HCT116 (cell line): ENCODE measurements around the gene UFD1. TPM values are rescaled to one million over a fixed set of nuclear protein-coding genes. Genes with fewer than 3 reads are reported as not detected.

Experiments used
- ATAC-seq: fragments of 200-7000 bp; cut with Tn5 transposase; 2 replicates; pipeline ENCODE4 v1.9.1; 2020; ENCODE audit warnings: mild to moderate bottlenecking, moderate library complexity
- BruUV-seq: library from RNA; stranded (reverse); fragments of 400-500 nt; replicated peaks from 2 replicates; lab custom pipeline; 2021; lab: Mats Ljungman, UMichigan
- CTCF ChIA-PET: fragments of 300-600 bp; sonication (Branson Sonifier 250); formaldehyde crosslinking; loops from one replicate; lab custom pipeline; 2021; ENCODE audit warnings: antibody characterized with exemption; lab: Charles Lee
- POLR2A ChIA-PET: fragments of 300-600, 350-600 bp; sonication (Branson Sonifier 250); formaldehyde crosslinking; loops from one replicate; lab custom pipeline; 2021; ENCODE audit warnings: antibody characterized with exemption; lab: Charles Lee
- RAD21 ChIA-PET, 2 experiments: fragments of 300-600 bp; sonication (Branson Sonifier 250); formaldehyde crosslinking; loops; one replicate each; lab custom pipeline; 2023; ENCODE audit warnings: low total read pairs in 2 of 2; ENCODE audit not compliant: uncharacterized antibody in 2 of 2, unreplicated experiment in 2 of 2, low non-redundant PET in 1 of 2; lab: Charles Lee
- DNase-seq: peaks from one replicate; pipeline ENCODE4 v3.0.0-alpha.2; 2010; ENCODE audit warnings: low read depth, low spot score
- H2AFZ ChIP-seq: fragments of 200-600 bp; shearing (Covaris generic), sonication (generic); 2 replicates; pipeline ENCODE4 v1.6.1; 2017; ENCODE audit warnings: low read depth, mixed run types, mixed read lengths, antibody characterized with exemption, low read length; ENCODE audit not compliant: poor library complexity, severe bottlenecking
- H3K27ac ChIP-seq: 2 replicates; pipeline ENCODE4 v1.5.1; 2012; ENCODE audit warnings: low read depth, low read length
- H3K27me3 ChIP-seq: fragments of 200-600 bp; sonication (generic); 2 replicates; pipeline ENCODE4 v1.6.1; 2016; ENCODE audit warnings: mixed run types, low read length, mixed read lengths; ENCODE audit not compliant: insufficient read depth
- H3K36me3 ChIP-seq, 2 experiments: fragments of 200-500 bp in 1 of 2; fragments of 200-600 bp in 1 of 2; sonication (Bioruptor generic) in 1 of 2; sonication (generic) in 1 of 2; 2 replicates each; pipeline versions ENCODE4 v1.5.1 to v1.6.1; 2014 to 2016; ENCODE audit warnings: low read length in 2 of 2, inconsistent platforms in 1 of 2, mixed read lengths in 1 of 2, mixed run types in 1 of 2; ENCODE audit not compliant: insufficient read depth in 2 of 2, control insufficient read depth in 1 of 2
- H3K4me1 ChIP-seq, 2 experiments: fragments of 200-600 bp in 1 of 2; sonication (generic) in 1 of 2; 2 replicates each; pipeline versions ENCODE4 v1.5.1 to v1.6.1; 2012 to 2017; ENCODE audit warnings: low read length in 2 of 2, inconsistent platforms in 1 of 2, mild to moderate bottlenecking in 1 of 2, mixed read lengths in 1 of 2, mixed run types in 1 of 2, moderate library complexity in 1 of 2; ENCODE audit not compliant: insufficient read depth in 2 of 2, control insufficient read depth in 1 of 2
- H3K4me2 ChIP-seq: fragments of 200-600 bp; sonication (generic); 2 replicates; pipeline ENCODE4 v1.6.1; 2017; ENCODE audit warnings: mixed run types, low read length, mixed read lengths
- H3K4me3 ChIP-seq, 2 experiments: fragments of 200-600 bp in 1 of 2; sonication (generic) in 1 of 2; replicated peaks in 1 of 2; 2 replicates each; pipeline ENCODE4 v1.5.1; 2011 to 2016; ENCODE audit warnings: low read length in 2 of 2, control low read depth in 1 of 2, low read depth in 1 of 2, mild to moderate bottlenecking in 1 of 2, mixed read lengths in 1 of 2, mixed run types in 1 of 2
- H3K79me2 ChIP-seq: fragments of 200-600 bp; sonication (generic); 2 replicates; pipeline ENCODE4 v1.6.1; 2017; ENCODE audit warnings: mild to moderate bottlenecking, mixed run types, low read length, moderate library complexity, mixed read lengths; ENCODE audit not compliant: insufficient read depth
- H3K9ac ChIP-seq: fragments of 200-600 bp; sonication (generic); 2 replicates; pipeline ENCODE4 v1.6.1; 2016; ENCODE audit warnings: low read length, mixed read lengths
- H3K9me2 ChIP-seq: fragments of 200-600 bp; sonication (generic), shearing (Covaris generic); 2 replicates; pipeline ENCODE4 v1.6.1; 2017; ENCODE audit warnings: mixed run types, mild to moderate bottlenecking, moderate library complexity; ENCODE audit not compliant: insufficient read depth
- H3K9me3 ChIP-seq, 2 experiments: fragments of 200-500 bp in 1 of 2; fragments of 200-600 bp in 1 of 2; sonication (Bioruptor generic) in 1 of 2; sonication (generic) in 1 of 2; 2 replicates each; pipeline ENCODE4 v1.6.1; 2014 to 2017; ENCODE audit warnings: low read length in 2 of 2, mixed read lengths in 2 of 2, inconsistent platforms in 1 of 2, low read depth in 1 of 2, mild to moderate bottlenecking in 1 of 2, mixed run types in 1 of 2, moderate library complexity in 1 of 2; ENCODE audit not compliant: control insufficient read depth in 1 of 2, insufficient read depth in 1 of 2
- H4K20me1 ChIP-seq: fragments of 200-600 bp; sonication (generic), shearing (Covaris generic); 2 replicates; pipeline ENCODE4 v1.6.1; 2017; ENCODE audit warnings: mixed run types, mild to moderate bottlenecking, moderate library complexity; ENCODE audit not compliant: insufficient read depth
- CBX3 ChIP-seq: IDR thresholded peaks from 2 replicates; pipeline ENCODE4 v1.6.1; 2012; ENCODE audit warnings: low read depth
- CEBPB ChIP-seq: IDR thresholded peaks from 2 replicates; pipeline ENCODE4 v1.6.1; 2012; ENCODE audit warnings: low read depth
- ELF1 ChIP-seq: IDR thresholded peaks from 2 replicates; pipeline ENCODE4 v1.6.1; 2012; ENCODE audit warnings: low read depth, borderline replicate concordance
- EZH2phosphoT487 ChIP-seq: fragments of 200-600 bp; IDR thresholded peaks from 2 replicates; pipeline ENCODE4 v1.6.1; 2018; ENCODE audit warnings: antibody characterized with exemption, borderline replicate concordance
- FOSL1 ChIP-seq: IDR thresholded peaks from 2 replicates; pipeline ENCODE4 v1.6.1; 2012; ENCODE audit warnings: low read depth
- POLR2A ChIP-seq: IDR thresholded peaks from 2 replicates; pipeline ENCODE4 v1.7.0; 2011; ENCODE audit warnings: borderline replicate concordance; ENCODE audit not compliant: insufficient read depth, insufficient read length; ENCODE audit errors: extremely low read depth
- POLR2AphosphoS5 ChIP-seq: IDR thresholded peaks from 2 replicates; pipeline ENCODE4 v1.6.1; 2011; ENCODE audit warnings: mild to moderate bottlenecking, low read depth, low read length, moderate library complexity
- RAD21 ChIP-seq: IDR thresholded peaks from 2 replicates; pipeline ENCODE4 v1.6.1; 2012; ENCODE audit warnings: low read depth, mild to moderate bottlenecking
- SIN3A ChIP-seq: IDR thresholded peaks from 2 replicates; pipeline ENCODE4 v1.6.1; 2012; ENCODE audit warnings: low read depth
- SP1 ChIP-seq: IDR thresholded peaks from 2 replicates; pipeline ENCODE4 v1.6.1; 2012; ENCODE audit warnings: low read depth
- YY1 ChIP-seq: IDR thresholded peaks from 2 replicates; pipeline ENCODE4 v1.6.1; 2011; ENCODE audit warnings: low read length, low read depth, moderate library complexity, mild to moderate bottlenecking; ENCODE audit not compliant: insufficient replicate concordance; ENCODE audit errors: extremely low read depth
- ZNF274 ChIP-seq: fragments of 200-500 bp; sonication (Bioruptor generic); IDR thresholded peaks from 2 replicates; pipeline ENCODE4 v1.6.1; 2014; ENCODE audit warnings: mild to moderate bottlenecking, low read depth, low read length, inconsistent platforms
- intact Hi-C: fragments of 100-400 bp; cut with micrococcal nuclease; formaldehyde crosslinking; loops from 2 replicates; pipeline ENCODE4 v1.10.0; 2022
- total RNA-seq: library from RNA; stranded (reverse); gene quantifications from one replicate; pipeline ENCODE4 v1.2.1, GENCODE V29; 2021; ENCODE audit not compliant: unreplicated experiment
- TF ChIP-seq, protein P1 (sequence below): IDR thresholded peaks from 2 replicates; pipeline ENCODE4 v1.6.1; 2012; ENCODE audit warnings: low read depth
- TF ChIP-seq, protein P2 (sequence below): IDR thresholded peaks from 2 replicates; pipeline ENCODE4 v1.6.1; 2012
- TF ChIP-seq, protein P3 (sequence below), 3 experiments: fragments of 200-600 bp in 1 of 3; sonication (generic) in 1 of 3; IDR thresholded peaks in 2 of 3; conservative IDR thresholded peaks in 1 of 3; 2 replicates each; pipeline ENCODE4 v1.5.1; 2012 to 2017; ENCODE audit warnings: low read depth in 2 of 3, low read length in 2 of 3, antibody characterized with exemption in 1 of 3, borderline replicate concordance in 1 of 3, control low read depth in 1 of 3, mild to moderate bottlenecking in 1 of 3, mixed read lengths in 1 of 3, mixed run types in 1 of 3, moderate library complexity in 1 of 3; ENCODE audit not compliant: insufficient read depth in 1 of 3

The UFD1 gene
- total RNA-seq, 1 experiment from 2014 or later, result 97.5 TPM

DNA sequence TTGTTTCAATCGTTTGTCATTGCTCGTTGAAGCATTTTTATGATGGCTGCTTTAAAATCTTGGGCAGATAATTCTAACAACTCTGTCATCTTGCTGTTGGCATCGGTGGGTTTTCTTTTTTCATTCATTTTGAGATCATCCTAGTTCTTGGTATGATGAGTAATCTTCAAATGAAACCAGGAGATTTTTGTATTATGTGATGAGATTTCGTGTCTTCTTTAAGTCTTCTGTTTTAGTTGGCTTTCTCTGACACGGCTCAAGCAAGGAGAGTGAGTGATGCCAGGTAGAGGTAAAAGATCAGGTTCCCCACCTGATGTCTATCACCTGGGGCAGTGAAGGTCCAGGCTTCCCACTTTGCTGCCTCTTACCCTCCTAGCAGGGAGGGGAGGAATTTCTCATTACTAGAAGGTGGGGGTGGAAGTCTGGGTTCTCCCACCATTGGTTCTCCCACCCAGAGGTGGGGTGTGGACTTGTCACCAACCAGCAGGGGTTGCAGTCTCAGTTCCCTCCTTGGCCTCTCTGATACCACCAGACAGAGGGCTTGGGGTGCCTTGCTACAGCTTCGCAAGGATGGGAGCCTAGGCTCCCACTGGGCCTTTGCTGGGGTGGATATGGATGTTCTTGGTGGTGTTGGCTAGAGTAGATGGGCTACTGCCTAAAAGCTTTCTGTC, 13.6 kb upstream of the UFD1 start:
- H3K27ac ChIP-seq, result no peak overlapping the region
- CTCF ChIA-PET, result no interaction called here
- TF ChIP-seq, protein P1, sequence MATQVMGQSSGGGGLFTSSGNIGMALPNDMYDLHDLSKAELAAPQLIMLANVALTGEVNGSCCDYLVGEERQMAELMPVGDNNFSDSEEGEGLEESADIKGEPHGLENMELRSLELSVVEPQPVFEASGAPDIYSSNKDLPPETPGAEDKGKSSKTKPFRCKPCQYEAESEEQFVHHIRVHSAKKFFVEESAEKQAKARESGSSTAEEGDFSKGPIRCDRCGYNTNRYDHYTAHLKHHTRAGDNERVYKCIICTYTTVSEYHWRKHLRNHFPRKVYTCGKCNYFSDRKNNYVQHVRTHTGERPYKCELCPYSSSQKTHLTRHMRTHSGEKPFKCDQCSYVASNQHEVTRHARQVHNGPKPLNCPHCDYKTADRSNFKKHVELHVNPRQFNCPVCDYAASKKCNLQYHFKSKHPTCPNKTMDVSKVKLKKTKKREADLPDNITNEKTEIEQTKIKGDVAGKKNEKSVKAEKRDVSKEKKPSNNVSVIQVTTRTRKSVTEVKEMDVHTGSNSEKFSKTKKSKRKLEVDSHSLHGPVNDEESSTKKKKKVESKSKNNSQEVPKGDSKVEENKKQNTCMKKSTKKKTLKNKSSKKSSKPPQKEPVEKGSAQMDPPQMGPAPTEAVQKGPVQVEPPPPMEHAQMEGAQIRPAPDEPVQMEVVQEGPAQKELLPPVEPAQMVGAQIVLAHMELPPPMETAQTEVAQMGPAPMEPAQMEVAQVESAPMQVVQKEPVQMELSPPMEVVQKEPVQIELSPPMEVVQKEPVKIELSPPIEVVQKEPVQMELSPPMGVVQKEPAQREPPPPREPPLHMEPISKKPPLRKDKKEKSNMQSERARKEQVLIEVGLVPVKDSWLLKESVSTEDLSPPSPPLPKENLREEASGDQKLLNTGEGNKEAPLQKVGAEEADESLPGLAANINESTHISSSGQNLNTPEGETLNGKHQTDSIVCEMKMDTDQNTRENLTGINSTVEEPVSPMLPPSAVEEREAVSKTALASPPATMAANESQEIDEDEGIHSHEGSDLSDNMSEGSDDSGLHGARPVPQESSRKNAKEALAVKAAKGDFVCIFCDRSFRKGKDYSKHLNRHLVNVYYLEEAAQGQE, result no peak
- TF ChIP-seq, protein P2, sequence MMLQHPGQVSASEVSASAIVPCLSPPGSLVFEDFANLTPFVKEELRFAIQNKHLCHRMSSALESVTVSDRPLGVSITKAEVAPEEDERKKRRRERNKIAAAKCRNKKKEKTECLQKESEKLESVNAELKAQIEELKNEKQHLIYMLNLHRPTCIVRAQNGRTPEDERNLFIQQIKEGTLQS, result no peak
- no peak for TF ChIP-seq SP1
- TF ChIP-seq POLR2AphosphoS5, result no peak
- no peak for TF ChIP-seq CEBPB
- no peak for TF ChIP-seq YY1
- TF ChIP-seq EZH2phosphoT487, result no peak
- TF ChIP-seq CBX3, result no peak
- TF ChIP-seq ZNF274, result no peak
- TF ChIP-seq ELF1, result no peak
- no peak for TF ChIP-seq SIN3A
- no peak for TF ChIP-seq POLR2A
- no peak for TF ChIP-seq RAD21
- no peak for TF ChIP-seq FOSL1
- TF ChIP-seq, protein P3, sequence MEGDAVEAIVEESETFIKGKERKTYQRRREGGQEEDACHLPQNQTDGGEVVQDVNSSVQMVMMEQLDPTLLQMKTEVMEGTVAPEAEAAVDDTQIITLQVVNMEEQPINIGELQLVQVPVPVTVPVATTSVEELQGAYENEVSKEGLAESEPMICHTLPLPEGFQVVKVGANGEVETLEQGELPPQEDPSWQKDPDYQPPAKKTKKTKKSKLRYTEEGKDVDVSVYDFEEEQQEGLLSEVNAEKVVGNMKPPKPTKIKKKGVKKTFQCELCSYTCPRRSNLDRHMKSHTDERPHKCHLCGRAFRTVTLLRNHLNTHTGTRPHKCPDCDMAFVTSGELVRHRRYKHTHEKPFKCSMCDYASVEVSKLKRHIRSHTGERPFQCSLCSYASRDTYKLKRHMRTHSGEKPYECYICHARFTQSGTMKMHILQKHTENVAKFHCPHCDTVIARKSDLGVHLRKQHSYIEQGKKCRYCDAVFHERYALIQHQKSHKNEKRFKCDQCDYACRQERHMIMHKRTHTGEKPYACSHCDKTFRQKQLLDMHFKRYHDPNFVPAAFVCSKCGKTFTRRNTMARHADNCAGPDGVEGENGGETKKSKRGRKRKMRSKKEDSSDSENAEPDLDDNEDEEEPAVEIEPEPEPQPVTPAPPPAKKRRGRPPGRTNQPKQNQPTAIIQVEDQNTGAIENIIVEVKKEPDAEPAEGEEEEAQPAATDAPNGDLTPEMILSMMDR (IDR thresholded peaks at IDR 0.05 in 2 of 3, conservative IDR thresholded peaks at IDR 0.05 in 1 of 3; ENCODE audit: borderline replicate concordance in 1 of 3, insufficient read depth in 1 of 3, low read depth in 2 of 3, low read length in 2 of 3), result no peak
- ATAC-seq (no peak), DNase-seq (no peak)
- H3K27me3 ChIP-seq, result no peaks in the 10 kb centered on the region
- RAD21 ChIA-PET, result no interaction called here
- intact Hi-C loops, result no loop called here
- no peak overlapping the region for H3K4me2 ChIP-seq
- peaks cover 5 to 29% of the 10 kb centered on the region in 2 experiments; a peak in 2 of 4 replicates for H3K36me3 ChIP-seq
- no TSS peak for BruUV-seq
- POLR2A ChIA-PET, result no interaction called here
- H3K9ac ChIP-seq, result no peak overlapping the region
- H2AFZ ChIP-seq, result no peak overlapping the region
- H3K9me3 ChIP-seq, result no peaks in the 10 kb centered on the region
- H3K4me1 ChIP-seq, result peaks cover 0 to 4% of the 10 kb centered on the region in 2 experiments; a peak in 2 of 4 replicates
- no peaks in the 10 kb centered on the region for H3K9me2 ChIP-seq
- H4K20me1 ChIP-seq, result no peaks in the 10 kb centered on the region
- H3K79me2 ChIP-seq, result peaks cover 33% of the 10 kb centered on the region
- H3K4me3 ChIP-seq, result no peak overlapping the region
